NCI-H2081 treated with DMSO at 0.1 percent for 48 hours (cell line): ENCODE measurements around the gene LRRC2.
"Not testable (repeated sequence)": the region's sequence is repeated elsewhere in the genome, so short reads cannot be mapped to it uniquely, and the experiment has no call there.

Experiments used
- DNase-seq: peaks from one replicate; lab custom pipeline; 2025; lab: John Stamatoyannopoulos, UW

Gene LRRC2

DNA sequence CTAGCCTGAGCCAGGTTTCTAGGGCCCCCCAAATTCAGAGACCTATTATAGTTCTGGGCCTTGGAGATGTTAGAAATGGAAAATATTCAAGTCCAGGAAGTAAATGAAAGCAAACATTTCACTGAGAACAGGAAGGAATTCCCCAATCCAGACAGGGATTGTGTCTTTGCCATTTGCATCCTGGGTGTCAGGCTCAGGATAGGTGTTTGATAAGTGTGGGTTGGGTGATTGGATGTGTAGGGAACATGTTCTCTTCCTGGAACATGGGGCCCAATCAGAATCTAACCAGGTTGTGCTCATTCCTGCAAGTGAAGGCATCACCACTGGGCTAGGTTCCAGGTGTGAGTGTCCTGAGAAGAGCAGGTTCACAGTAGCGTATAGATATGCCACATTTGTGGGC, 14.6 kb upstream of the LRRC2 start:
- DNase-seq = no peak

DNA sequence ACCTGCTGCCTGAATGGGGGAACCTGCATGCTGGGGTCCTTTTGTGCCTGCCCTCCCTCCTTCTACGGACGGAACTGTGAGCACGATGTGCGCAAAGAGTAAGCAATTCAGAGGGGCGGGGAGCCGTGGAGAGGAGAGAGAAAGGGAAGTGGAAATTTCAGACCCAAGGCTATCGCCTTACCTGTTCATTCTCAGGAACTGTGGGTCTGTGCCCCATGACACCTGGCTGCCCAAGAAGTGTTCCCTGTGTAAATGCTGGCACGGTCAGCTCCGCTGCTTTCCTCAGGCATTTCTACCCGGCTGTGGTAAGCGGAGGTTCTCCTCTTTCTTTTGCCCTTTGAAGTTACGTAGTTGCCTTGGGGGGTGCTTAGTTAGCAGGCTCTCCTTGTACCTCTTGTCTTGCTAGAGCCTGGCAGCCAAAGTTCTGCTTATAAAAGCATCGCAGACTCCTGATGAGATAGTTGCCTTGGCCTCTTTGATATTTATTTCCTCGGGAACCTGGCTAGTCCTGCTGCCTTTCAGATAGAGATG, 13.7 kb upstream of the LRRC2 start:
- no peak for DNase-seq

DNA sequence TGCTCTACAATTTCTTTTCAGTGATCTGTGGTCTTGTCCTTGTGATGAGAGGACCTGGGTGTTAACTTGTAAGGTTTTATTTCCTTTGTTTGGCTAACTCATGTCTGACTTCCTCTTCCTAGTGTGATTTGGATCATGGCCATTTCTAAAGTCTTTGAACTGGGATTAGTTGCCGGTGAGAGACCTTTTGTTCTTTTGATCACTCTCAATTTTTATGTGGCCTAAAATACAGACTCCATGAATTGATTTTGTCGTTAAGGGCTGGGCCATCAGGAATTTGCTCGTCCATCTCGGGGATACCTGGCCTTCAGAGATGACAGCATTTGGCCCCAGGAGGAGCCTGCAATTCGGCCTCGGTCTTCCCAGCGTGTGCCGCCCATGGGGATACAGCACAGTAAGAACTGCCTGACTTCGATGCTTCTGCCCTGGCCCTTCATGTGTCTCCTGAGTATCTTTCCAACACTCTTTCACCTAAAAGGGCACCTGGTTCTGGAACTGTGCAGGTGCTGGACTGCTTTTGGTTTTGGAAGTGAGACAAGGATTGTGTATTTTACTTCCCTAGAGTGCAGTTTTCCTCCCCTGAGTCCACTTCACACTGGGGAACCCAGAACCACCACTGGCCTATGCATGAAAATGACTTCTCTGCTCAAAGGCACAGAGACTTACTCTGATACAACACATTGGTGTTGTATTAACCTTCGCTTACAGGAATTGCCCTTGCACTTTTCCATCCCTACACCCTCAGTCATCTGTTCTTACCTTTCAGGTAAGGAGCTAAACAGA, 13.1 kb upstream of the LRRC2 start:
- DNase-seq = no peak

DNA sequence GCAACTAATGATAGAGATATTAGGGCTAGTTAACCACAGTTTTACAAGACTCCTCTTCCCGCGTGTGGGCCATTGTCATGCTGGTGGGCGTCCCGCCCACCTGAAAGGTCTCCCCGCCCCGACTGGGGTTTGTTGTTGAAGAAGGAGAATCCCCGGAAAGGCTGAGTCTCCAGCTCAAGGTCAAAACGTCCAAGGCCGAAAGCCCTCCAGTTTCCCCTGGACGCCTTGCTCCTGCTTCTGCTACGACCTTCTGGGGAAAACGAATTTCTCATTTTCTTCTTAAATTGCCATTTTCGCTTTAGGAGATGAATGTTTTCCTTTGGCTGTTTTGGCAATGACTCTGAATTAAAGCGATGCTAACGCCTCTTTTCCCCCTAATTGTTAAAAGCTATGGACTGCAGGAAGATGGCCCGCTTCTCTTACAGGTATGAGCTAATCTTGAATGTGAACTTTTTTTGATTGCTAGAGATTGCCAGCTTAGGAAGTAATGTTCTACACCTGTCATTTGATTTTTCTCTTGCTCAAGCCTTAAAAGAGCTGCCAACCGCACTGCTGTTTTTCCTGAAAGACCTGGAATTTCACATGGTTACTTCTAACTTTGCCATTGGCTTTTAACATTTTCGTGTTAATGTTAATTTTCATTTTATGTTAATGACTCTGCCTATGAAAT, 11.6 kb upstream of the LRRC2 start:
- DNase-seq = not testable (repeated sequence)

DNA sequence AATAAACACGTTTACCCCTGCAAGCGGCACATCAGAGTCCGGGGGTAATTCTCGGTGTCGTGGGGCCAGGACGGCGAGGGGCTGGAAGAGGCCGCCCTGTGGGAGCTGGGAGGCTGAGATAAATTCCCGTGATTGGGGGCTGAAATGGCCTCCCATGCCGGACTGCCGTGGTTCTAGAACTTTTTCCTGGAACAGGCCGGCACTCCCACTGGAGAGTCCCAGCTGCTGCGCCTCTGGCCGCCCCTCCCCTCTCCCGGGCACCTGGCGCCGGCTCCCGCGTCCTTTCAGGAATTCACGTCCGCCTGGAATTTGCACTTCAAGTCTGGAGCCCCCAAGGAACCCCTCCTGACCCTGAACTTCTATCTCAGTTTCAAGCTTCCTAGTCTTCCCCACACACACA, 10.8 kb upstream of the LRRC2 start:
- no peak for DNase-seq

DNA sequence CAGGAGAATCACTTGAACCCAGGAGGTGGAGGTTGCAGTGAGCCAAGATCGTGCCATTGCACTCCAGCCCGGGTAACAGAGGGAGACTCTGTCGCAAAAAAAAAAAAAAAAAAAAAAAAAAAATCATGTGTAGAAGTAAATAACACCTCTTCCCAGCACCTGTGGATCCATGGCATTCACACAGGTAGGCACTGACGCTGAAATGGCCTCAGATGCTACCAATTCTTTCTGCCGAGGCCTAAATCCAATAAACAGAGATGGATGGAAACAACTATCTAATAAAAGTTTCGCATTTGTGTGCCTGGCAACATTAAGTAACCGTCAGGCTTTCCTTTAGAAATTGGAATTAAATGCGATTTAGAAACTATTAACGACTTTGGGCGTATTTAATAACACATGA, 10.3 kb upstream of the LRRC2 start:
- DNase-seq = no peak

DNA sequence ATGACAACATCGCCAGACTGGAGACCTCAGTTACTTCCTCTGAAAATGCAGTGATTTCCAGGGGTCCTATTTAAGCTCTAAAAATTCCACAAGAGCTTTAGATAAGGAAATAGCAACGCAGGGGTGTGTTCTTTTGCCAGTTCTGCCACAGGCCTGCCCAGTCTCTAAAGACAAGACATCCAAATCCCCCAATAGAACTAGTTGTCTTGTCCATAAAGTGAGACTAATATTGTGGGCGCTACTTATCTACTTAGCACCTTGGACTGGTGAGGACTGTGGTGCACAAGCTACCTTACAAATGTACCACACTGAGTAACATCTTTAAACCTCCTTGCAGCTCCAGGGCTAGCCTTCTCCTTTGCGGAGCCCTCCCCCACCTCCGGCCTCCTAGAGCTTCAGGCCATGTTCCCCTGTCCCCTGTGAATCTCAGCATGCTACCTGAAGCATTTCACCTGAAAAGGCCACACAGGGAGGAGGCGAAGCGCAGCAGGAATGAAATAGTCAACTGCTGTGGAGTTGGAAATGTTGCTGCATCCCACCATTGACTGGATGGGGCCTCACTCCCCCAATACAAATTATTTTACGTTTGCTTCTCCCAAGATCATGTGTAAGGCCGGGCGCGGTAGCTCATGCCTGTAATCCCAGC, 9.6 kb upstream of the LRRC2 start:
- no peak for DNase-seq

DNA sequence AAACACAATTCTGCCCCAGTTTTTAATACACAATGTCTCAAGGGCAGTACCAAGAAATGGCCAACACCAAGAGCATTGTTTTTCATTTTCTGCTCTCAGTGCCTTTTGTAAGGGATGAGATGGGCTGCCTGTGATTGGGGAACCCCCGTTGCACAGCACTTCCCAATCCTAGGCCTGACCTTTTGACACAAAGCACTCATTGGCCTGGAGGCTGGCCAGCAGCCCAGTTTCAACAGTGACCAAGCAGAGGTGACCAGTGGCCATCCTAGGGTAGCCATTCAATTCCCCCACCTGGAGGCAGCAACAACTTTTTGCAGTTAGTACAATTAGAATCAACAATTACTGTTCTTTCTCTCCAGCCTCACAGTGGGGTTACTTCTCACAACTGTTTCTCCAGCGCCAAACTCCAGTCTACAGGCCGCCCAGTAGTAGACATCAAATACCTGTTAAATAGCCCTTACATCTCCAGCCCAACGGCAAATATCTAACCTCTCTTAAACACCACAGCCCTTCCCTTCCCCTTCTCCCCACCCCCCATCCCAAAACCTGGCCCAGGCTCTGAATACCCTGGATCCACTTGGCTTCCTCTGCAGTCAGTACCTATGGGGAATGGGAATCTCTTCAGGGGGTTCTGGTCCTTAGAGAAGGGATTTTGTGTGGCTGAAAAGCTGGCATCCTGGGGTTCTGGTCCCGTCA, 8.9 kb upstream of the LRRC2 start:
- no peak for DNase-seq

DNA sequence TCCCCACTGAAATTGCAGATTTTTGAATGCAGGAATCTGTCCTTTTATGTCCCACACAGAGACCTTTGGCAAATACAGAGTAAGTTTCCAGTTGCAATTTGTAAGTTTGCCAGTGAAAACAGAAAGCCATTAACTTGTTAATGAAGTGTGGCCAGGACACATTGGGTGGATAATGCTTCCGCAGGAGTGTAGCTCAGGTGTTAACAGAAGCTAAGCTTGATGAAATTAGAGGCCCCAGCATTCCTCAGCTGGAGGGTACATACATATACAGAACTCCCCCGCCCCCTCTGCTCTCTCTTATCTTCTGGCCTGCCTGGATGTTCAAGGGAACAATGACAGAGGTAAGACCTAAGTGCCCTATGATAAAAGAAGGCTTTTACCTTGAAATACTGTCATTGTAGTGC, 8.1 kb upstream of the LRRC2 start:
- no peak for DNase-seq

DNA sequence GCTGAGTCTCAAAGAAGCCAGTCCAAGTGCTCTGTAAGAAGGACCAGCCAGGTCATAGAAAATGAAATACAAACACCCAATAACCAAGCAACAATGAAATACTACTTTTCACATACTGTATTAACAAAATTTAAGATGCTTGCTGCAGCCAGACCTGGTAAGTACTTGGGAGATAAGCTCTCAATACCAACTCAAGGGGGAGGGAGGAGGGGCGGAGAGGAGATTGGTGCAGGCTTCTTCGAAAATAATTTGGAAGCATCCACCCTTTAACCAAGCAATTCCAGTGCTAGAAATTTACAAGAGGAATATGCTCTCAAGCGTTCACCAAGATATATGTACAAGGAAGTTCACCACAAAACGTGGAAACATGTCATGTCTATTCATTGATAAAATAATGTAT, 7.6 kb upstream of the LRRC2 start:
- DNase-seq = no peak

DNA sequence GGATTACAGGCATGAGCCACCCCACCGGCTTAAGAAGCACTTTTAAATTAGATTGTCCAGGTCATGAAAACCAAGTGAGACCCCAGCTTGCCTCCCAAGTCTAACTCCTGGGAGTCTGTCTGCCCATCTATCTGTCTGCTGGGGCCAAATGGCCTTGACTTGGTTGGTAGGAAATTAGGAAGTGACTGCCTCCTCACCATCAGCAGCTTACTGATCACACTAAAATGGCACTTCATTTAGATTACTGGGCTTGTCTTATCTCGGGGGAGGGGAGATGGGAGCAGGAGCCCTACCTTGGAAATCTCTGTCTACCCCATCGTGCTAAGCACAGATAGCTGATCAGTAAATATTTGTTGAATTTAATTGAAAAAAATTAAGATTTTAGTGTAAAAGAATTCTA, 5.6 kb upstream of the LRRC2 start:
- no peak for DNase-seq

DNA sequence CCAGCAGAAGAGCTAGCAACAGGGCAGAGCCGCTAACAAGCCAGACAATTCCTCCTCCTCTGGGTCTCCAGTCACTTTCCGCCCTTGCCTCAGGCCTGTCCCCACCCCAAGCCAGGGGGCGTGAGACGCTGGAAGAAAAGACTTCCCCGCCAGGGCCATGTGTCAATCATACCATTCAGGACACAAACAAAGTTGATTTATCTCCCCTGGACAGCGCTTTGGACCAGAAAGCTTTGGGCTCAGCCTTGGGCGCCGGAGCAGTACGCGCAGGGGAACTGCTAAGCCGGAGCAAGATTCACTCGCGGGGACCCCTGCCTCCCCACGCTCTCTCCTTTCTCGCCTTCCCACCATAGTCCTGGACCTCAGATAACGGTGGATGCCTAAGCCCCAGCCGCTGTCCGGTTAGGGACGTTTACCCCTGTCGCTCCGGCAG, 479 bp downstream of the LRRC2 start:
- DNase-seq = no peak

DNA sequence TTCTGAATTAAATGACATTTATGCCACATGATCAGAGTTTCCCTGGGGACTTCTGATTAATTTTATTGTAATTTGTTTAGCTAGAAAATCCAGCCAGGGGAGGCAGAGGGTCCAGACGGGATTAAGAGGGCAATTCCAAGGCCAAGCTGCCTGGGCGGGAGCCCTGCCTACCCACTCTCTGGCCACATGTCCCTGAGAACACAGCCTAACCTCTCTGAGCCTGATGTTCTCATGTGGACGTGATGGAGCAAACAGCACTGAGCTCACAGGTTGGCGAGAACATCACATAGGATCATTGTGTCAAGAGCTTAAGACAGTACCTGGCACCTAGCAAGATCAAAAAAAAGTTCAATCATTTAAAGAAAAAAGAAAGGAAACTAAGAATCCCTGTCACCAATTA, 1.0 kb downstream of the LRRC2 start:
- DNase-seq = no peak

DNA sequence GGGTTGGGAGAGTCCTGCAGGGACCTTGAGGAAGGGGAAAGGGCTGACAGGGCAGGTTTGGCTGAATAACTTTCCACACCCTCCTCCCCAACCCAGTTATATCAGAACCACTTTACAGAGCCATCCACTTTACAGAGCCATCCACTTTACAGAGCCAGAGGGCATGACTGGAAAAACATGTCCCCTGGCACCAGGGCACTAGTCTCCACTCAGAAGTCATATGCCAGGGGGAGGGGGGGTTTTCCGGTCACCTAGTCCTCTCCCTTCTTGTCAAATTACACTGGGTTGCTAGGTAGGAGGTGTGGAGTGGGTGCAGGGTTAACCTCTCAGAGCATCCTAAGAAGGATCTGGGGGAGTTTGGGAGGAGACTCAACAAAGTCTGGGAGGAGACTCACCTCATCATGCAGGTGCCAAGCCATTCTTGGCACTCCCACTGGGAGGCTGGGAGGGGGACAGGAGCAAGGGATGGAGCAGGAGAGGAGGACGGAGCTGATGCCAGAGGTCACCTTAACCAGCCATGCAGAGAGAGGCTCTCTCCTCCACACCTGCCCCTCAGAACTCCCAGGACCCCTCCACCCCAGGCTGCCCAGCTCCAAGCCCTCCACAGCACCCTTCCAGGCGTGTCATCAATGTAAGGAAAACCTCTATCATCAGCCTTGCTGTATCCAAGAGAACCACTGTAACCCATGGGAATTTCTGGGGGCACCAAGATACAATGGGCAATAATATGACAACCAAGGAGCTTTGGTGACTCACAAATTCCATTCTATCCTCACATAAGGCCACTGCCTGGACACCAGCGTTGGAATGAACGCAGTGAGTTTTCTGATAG, 1.7 kb downstream of the LRRC2 start:
- no peak for DNase-seq

DNA sequence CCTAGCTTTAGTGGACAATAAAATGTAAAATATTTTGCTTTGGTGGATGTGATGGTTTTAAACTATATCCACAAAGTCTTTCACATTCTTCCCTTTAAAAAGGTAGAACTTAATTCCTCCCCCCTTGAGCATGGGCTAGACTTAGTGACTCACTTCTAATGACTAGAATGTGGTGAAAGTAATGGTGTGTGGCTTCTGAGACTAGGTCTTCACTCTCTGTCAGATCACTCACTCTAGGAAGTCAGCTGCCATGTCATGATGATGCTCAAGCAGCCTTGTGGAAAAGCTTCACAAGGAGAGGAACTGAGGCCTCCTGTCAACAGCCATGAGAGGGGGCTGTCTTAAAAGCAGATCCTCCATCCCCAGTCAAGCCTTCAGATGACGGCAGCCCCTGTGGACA, 4.2 kb downstream of the LRRC2 start:
- DNase-seq = no peak

DNA sequence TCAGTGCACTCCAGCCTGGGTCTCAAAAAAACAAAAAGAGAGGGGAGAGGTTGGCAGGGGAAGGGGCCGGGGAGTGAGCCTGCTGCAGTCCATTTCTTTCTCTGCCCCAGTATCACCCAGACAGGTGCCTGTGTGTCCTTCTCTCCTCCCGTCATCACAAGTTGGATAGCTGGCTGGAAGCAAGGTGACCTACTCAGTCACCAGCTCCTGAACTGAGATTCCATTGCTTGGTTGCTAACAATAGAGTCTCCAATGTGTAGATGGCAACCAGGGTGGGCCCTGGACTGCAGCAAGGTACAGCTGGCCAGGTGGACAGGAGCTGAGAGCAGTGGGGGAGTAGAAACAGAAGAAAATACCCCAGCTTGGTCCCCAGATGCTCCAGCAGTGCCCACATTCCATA, 4.6 kb downstream of the LRRC2 start:
- no peak for DNase-seq

DNA sequence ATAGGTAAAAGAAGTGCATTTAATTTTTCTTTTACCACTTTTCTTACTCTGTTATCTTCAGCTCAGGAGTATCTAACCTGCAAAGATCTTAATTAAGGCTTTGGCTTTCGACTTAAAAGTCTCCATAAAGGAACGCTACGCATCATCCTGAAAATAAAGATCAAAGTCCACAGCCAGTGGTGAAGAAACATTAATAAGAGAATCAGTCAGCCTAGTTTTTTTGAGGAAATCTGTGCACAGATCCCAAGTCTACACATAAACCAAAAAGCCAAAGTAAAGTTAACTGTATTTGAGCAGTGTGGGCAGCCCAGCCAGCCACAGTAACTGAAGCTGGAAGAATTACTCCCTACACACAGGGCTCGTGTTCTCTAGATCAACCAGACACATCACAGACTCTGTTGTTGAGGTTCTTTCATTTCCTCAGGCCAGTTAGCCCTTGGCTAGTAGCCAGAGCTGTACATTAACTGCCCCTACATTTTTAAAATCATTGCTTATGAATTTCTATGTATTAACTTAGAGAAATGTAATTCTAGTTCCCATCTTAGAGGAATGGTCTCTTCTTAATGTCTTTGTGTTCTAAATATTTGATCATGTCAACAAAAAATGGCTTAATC, 6.9 kb downstream of the LRRC2 start:
- no peak for DNase-seq

DNA sequence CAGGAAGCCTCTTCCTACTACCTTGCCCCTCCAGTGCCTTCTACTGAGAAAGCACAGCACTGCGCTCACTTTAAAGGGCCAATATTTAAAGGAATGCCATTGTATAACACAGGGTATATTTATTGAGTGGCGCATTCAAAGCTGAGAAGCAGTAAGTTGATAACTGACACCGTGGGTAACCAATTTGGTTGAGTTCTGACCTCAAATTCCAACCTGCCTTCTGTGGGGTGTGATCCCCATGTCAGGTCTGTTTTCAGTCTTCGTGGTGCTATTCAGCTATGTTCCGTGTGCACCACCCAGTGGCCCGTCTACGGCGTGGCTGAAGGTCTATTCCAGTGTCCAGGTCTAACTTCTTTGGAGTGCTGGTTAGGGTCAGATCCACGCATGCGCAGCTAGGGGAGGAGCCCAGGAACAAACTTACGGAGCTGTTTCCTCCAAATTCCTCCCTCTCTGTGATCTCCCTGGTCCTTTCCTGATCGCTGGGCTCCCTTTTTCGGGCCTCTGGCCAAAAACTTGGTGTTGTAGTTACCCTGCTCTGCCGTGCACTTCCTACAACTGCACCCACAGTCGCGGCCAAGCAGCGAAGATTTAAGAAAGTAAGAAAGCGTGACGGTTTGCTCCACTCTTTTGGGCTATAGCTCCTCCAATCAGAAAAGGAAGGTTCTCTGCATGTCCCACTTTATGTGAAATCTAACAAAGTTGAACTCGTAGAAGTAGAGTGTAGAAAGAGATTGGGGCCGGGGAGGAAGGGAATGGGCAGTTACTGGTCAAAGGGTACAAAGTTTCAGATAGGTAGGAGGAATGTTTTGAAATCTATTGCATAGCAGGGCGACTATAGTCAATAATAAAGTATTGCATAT, 7.7 kb downstream of the LRRC2 start:
- no peak for DNase-seq

DNA sequence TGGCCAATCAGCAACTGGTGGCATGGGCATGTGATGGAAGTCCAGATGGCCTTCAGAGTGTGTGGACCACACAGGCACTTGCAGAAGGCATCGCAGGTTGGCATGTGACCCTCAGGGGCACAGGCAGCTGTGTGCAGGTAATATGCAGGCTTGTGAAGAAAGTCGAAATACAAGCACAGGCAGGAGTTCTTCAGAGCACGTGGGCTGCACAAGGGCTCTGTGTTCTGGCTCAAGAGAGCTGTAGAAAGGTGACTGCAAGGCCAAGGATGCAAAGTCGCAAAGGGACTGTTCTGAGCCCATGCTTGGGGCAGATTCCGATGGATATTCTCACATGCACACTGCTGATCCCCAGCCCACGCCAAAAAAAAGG, 8.3 kb downstream of the LRRC2 start:
- no peak for DNase-seq

DNA sequence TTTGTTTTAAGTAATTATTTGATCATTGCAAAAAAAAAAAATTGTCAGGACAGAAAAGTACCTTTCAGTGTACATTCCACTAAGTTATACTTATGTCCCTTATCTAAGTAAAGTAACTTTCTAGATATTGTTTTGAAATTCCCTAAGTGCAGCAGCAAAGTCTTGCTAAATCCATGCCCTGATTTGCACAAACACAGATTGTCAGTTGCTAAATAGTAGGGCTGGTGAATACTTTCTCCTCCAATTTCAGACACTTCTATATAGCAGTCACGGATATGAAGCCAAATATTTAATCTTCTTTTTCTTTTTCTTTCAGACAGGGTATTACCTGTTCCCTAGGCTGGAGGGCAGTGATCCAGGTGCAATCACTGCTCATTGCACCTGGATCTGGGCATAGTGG, 12.9 kb downstream of the LRRC2 start:
- no peak for DNase-seq
